GM12874 (cell line): ENCODE results near the gene GPR37.

ENCODE experiments used
- CTCF ChIP-seq: IDR thresholded peaks from 2 replicates; pipeline ENCODE4 v1.5.1; 2011; ENCODE audit warnings: low read depth, mild to moderate bottlenecking, control low read depth, low read length, moderate library complexity; ENCODE audit not compliant: insufficient read depth

Gene GPR37

DNA sequence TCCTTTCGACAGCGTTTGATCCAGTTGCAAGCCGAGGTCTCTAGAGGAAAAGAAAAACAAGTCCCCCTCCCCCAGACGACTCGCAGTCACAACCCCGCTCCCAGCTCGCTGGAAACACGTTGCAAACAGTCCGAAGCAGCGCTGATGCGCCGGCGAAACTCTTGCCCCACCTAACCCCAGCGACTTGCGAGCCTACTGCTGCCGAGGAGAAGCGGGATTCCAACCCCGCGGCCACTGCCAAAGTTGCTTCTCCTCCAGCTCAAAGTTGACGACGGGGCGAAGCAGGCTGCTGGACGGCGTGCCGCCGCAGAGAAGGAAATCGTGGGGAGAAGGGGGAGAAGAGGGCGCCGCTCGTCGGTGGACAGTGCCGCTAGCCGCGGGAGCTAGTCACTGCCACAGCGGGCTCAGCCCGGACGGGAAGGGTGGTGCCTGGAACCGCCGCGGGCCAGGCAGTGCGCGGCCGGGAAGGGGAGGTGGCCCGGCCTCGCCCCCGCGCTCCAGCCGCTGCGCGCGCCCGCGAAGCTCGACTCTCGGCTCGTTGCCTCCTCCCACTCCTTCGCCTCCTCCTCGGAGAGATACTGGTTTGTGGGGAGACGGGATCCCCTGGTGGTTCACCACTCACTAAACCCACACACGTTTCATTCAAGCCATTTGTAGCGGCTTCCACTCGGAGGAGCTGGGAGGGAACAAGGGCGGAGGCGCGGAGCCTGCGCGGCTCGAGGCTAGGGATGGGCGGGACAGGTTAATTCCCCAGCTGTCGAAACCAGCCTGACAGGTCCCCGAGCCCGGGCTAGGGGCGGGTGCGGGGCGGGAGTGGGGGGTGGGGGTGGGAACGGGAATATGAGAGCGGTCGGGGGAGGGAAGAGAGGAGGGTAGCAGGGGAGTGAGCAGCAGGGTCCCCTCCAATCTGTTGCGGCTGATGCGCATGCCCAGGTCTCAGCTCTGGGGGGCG lies at the start of gene GPR37:
TSS of gene GPR37 (minus strand) at position 392 of the 952 bp plus-strand sequence. CDS start 816 bp downstream, outside the sequence.
- TF ChIP-seq CTCF: no peak

GRCh38 chr7:124813994-124814798 lies 48.6 kb upstream of the GPR37 start:
- no peak for TF ChIP-seq CTCF

- no peak for TF ChIP-seq CTCF
These were observed 47.2 kb upstream of the GPR37 start for GRCh38 chr7:124812764-124813163.

- TF ChIP-seq CTCF: no peak
These were observed 45.7 kb upstream of the GPR37 start for GRCh38 chr7:124811341-124811740.

- TF ChIP-seq CTCF: no peak
These were observed 45.0 kb upstream of the GPR37 start for GRCh38 chr7:124810605-124811004.

- no peak for TF ChIP-seq CTCF
These were observed 42.6 kb upstream of the GPR37 start for GRCh38 chr7:124808206-124808605.

DNA sequence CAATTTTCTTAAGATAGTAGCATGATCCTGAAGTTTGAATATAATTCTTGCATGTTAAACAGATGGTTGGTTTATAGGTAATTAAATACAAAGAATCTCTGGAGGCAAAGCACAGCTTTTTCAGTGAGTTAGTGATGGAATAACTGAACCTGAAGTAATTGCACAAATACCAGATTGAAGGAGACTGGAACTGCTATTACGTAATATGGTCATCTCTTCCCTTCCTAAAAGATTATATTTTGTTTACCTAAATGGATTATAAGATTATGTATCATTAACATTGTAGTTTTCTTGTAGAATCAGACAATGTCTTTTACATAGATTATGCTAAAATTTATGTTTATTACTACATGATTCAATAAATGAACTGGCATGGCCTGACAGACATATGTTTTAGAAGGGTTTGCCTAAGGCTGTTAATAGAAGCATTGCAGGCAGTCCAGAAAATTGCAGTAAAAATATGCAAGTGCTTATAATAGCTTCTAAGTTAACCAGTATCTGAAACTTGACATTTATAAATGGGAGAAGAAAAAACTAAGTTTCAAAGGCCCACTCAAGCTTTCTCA lies 35.8 kb upstream of the GPR37 start:
- TF ChIP-seq CTCF: no peak
